NCI-H2196 treated with DMSO at 0.1 percent for 48 hours (cell line): ENCODE data around the gene SLC24A4.

ENCODE experiments used
- DNase-seq: peaks from one replicate; lab custom pipeline; 2025; ENCODE audit not compliant: unreplicated experiment; lab: John Stamatoyannopoulos, UW

SLC24A4 gene

GRCh38 chr14:92538412-92538985 is 215.5 kb downstream of the SLC24A4 start:
- DNase-seq = no peak

DNA sequence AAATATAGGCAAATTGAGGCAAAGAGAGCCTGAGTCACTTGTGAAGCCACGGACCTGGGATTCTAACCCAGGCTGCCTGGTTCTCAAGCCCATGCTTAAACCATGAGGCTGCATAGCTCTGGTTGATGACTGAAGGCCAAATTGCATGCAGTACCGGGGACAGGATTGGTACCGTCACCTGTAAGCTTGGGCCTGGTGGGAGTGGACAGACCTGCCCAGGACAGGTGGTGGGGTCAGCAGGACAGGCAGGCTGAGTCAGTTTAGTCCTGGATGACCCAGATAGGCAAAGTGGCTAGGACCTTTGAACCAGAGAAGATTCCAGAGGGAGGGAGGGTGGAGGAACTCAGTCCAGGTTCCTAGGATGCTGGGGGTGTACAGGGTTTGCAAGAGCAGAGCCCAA is 216.5 kb downstream of the SLC24A4 start:
- DNase-seq = no peak

- no peak for DNase-seq
Measured at GRCh38 chr14:92539875-92540274, 216.9 kb downstream of the SLC24A4 start.

- DNase-seq = peak; percentile 8
Measured at GRCh38 chr14:92540472-92541048, 217.6 kb downstream of the SLC24A4 start.

GRCh38 chr14:92542766-92543554 is 220.0 kb downstream of the SLC24A4 start:
- DNase-seq = no peak

GRCh38 chr14:92544051-92544720 is 221.2 kb downstream of the SLC24A4 start:
- no peak for DNase-seq

GRCh38 chr14:92546347-92547053 is 223.5 kb downstream of the SLC24A4 start:
- DNase-seq = no peak

DNA sequence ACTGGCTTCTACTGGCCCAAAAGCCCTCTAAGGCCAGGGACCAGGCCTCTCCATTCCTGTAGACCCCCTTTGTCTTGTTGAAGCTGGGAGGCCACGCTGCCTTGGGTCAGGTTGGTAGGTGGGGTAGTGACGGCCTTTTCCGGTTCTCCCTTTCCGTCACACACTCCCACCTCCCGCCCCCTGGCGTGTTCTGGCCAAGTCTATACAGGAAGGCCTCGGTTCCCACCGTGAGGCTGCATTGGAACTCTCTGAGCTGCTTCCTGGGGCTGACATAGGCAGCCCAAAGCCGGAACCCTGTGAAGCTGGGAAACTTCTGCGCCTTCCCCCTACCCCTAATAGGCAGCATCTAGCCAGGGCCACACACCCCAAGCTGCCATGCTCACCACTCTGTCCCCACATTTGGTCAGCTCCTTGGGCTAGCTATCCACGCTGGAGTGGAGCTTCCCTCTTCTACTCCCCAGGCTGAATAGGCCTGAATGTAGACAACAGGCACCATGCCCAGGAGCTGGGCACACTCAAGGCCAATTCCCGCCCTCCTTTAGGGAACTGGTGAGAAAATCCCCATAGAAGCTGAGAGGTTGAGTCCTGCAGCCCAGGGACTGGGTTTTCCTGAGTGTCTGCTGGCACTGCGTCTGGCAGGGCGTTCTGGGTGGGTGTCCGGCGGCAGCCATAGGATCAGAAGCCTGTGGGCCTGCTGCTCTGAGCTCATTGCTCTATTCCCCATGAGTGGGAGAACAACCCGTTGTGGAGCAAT is 226.3 kb downstream of the SLC24A4 start:
- no peak for DNase-seq

DNA sequence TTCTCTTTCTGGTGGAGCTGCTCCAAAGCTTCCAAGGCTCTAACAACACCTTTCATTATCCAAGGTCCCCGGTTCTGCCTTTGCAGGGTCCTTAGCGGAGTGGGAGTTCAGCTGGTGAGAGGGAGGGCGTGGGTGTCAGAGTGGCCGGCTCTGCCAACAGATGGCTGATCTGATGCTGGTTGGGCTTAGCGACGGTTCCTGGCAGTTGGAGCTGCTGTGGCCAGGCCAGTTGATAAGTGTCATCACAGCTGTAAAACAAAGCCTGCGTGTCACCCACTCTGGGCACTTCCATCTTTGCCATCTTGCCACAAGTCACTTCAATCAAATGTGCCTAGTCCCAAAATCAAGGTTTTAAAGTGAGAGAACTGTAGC is 226.9 kb downstream of the SLC24A4 start:
- no peak for DNase-seq
